Testis (tissue), 3 donors: ENCODE measurements around the gene ORC5. TPM values are rescaled to one million over a fixed set of nuclear protein-coding genes. Genes with fewer than 3 reads are reported as not detected.

Source experiments
- DNase-seq: peaks from one replicate; pipeline ENCODE4 v3.0.0-alpha.2; 2019
- H3K27ac ChIP-seq, 2 donors: fragments of 200-600 bp; sonication (generic); one replicate each; pipeline ENCODE4 v1.5.1; 2019
- H3K27me3 ChIP-seq: fragments of 200-600 bp; sonication (generic); one replicate; pipeline ENCODE4 v1.5.1; 2019
- H3K36me3 ChIP-seq: fragments of 200-600 bp; sonication (generic); one replicate; pipeline ENCODE4 v1.5.1; 2017; ENCODE audit warnings: low read depth; ENCODE audit errors: missing control alignments
- H3K4me1 ChIP-seq: fragments of 200-600 bp; sonication (generic); one replicate; pipeline ENCODE4 v1.5.1; 2019
- H3K4me3 ChIP-seq, 2 donors: fragments of 200-600 bp; sonication (generic); one replicate each; pipeline ENCODE4 v1.5.1; 2017 to 2019
- H3K9me3 ChIP-seq: fragments of 200-600 bp; sonication (generic); one replicate; pipeline ENCODE4 v1.5.1; 2017
- POLR2A ChIP-seq: fragments of 450-650 bp; IDR thresholded peaks from one replicate; pipeline ENCODE4 v1.6.1; 2017; ENCODE audit warnings: antibody characterized with exemption, mild to moderate bottlenecking, moderate library complexity
- WGBS, 2 donors: methylation state at CpG; one replicate each; pipeline ENCODE4 v1.1.5; 2018; 5-methylcytosine and 5-hydroxymethylcytosine counted together
- intact Hi-C: fragments of 100-400 bp; cut with DNase I; formaldehyde crosslinking; loops from one replicate; pipeline ENCODE4 v1.15.1; 2023; ENCODE audit warnings: low total_unique reads
- polyA plus RNA-seq: library from polyadenylated mRNA; stranded (reverse); fragments of 350-450 nt; fragmentation: Illumina TruSeq; extraction: RNeasy Lipid Tissue Mini Kit (QIAGEN cat#74804); gene quantifications from one replicate; pipeline ENCODE4 v1.2.3, GENCODE V29; 2014; ENCODE audit warnings: low read depth, low replicate concordance; ENCODE audit not compliant: insufficient read depth
- total RNA-seq, 2 donors: library from RNA; depleted of rRNA; stranded (reverse); fragments of >200 nt; gene quantifications; one replicate each; pipeline ENCODE4 v1.2.3, GENCODE V29; 2016
- TF ChIP-seq, protein P1 (sequence below), 3 experiments: fragments of 450-650 bp in 2 of 3; fragments of 200-600 bp in 1 of 3; sonication (generic) in 1 of 3; IDR thresholded peaks; one replicate each; pipeline ENCODE4 v1.5.1; 2016 to 2019; ENCODE audit warnings: antibody characterized with exemption in 3 of 3, mild to moderate bottlenecking in 2 of 3, moderate library complexity in 1 of 3

The ORC5 gene
- total and polyA plus RNA-seq, 3 donors from 2014 or later: 36.5 to 107 (median 36.9) TPM

GRCh38 chr7:104152468-104152867 is 55.3 kb downstream of the ORC5 start:
- no peaks in the 10 kb centered on the region for H3K9me3 ChIP-seq
- H3K36me3 ChIP-seq: no peaks in the 10 kb centered on the region
- DNase-seq: no peak
- no peak overlapping the region for H3K27ac ChIP-seq
- no peaks in the 10 kb centered on the region for H3K27me3 ChIP-seq
- TF ChIP-seq, protein P1, sequence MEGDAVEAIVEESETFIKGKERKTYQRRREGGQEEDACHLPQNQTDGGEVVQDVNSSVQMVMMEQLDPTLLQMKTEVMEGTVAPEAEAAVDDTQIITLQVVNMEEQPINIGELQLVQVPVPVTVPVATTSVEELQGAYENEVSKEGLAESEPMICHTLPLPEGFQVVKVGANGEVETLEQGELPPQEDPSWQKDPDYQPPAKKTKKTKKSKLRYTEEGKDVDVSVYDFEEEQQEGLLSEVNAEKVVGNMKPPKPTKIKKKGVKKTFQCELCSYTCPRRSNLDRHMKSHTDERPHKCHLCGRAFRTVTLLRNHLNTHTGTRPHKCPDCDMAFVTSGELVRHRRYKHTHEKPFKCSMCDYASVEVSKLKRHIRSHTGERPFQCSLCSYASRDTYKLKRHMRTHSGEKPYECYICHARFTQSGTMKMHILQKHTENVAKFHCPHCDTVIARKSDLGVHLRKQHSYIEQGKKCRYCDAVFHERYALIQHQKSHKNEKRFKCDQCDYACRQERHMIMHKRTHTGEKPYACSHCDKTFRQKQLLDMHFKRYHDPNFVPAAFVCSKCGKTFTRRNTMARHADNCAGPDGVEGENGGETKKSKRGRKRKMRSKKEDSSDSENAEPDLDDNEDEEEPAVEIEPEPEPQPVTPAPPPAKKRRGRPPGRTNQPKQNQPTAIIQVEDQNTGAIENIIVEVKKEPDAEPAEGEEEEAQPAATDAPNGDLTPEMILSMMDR (IDR thresholded peaks at IDR 0.05): no peak
- TF ChIP-seq POLR2A: no peak
- intact Hi-C loops: no loop called here
- 84 to 89% methylated on average over 1 of the region's 1 CpG for WGBS, 2 donors
- no peak overlapping the region for H3K4me3 ChIP-seq
- no peaks in the 10 kb centered on the region for H3K4me1 ChIP-seq

DNA sequence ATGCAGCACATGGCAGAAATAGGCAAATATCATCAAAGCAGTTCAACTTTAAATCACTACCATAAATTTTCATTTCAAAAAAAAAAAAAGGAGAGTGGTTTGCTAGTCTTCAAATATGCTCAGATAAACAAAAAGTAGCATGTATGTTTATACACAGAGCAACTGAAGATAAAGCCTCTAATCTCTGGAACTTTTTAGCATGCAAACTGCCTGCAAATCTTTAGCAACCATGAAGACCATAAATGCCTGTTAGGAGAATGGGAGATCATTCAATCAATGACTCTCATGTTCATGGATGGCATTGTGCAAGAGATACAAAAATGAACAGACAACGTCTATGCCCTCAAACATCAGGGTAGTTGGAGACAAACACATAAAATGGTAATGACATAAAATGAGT is 57.3 kb downstream of the ORC5 start:
- Histone ChIP-seq H3K36me3 (no peaks in the 10 kb centered on the region), H3K27ac (no peak overlapping the region), H3K4me3 (no peak overlapping the region), H3K27me3 (no peaks in the 10 kb centered on the region), H3K4me1 (no peaks in the 10 kb centered on the region), H3K9me3 (no peaks in the 10 kb centered on the region)
- intact Hi-C loops: no loop called here
- DNase-seq: no peak
- WGBS, 2 donors: 74 to 93% methylated on average over 1 of the region's 1 CpG
- no peak for TF ChIP-seq POLR2A
- TF ChIP-seq, protein P1 (IDR thresholded peaks at IDR 0.05): no peak

DNA sequence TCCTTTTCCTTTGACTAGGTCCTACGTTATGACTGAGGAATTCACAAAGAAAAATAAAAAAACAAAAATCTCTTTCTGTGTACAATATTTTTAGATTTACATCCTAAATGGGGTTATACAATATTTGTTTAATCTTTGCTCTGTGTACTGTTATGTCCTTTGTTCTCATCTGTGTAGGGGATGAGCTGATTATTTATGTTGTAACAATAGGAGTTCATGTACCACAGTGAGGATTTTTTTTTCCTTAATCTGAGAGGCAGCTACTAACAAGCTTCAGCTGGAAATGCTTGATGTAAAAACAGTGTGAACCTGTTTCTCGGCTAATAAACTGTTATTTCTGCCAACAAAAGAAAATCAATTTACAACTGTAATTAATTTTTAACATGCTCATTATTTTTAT is 58.0 kb downstream of the ORC5 start:
- no peaks in the 10 kb centered on the region for H3K36me3 ChIP-seq
- H3K4me1 ChIP-seq: no peaks in the 10 kb centered on the region
- 81 to 83% methylated on average over 2 of the region's 2 CpGs for WGBS, 2 donors
- no peak overlapping the region for H3K4me3 ChIP-seq
- no peak for DNase-seq
- no peaks in the 10 kb centered on the region for H3K27me3 ChIP-seq
- intact Hi-C loops: no loop called here
- no peak overlapping the region for H3K27ac ChIP-seq
- no peaks in the 10 kb centered on the region for H3K9me3 ChIP-seq
- TF ChIP-seq, protein P1 (IDR thresholded peaks at IDR 0.05): no peak
- no peak for TF ChIP-seq POLR2A

DNA sequence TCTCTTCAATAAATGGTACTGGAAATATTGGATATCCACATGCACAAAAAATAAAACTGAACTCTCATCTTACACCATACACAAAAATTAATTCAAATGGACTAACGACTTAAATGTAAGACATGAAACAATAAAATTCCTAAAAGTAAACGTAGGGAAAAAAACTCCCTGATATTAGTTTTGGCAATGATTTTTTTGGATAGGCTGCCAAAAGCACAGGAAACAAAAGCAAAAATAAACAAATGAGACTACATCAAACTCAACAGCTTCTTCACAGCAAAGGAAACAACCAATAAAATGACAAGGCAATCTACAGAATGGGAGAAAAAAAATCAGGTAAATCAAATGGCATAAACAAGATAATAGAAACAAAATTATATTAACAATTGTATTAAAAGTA is 65.7 kb downstream of the ORC5 start:
- no peak for TF ChIP-seq POLR2A
- TF ChIP-seq, protein P1 (IDR thresholded peaks at IDR 0.05): no peak
- WGBS, 2 donors: 68 to 71% methylated on average over 2 of the region's 2 CpGs

GRCh38 chr7:104137971-104138370 is 69.8 kb downstream of the ORC5 start:
- TF ChIP-seq, protein P1 (IDR thresholded peaks at IDR 0.05): no peak
- TF ChIP-seq POLR2A: no peak
- Histone ChIP-seq H3K4me3 (no peak overlapping the region), H3K27me3 (no peaks in the 10 kb centered on the region), H3K27ac (no peak overlapping the region), H3K4me1 (no peaks in the 10 kb centered on the region), H3K9me3 (no peaks in the 10 kb centered on the region), H3K36me3 (no peaks in the 10 kb centered on the region)
- WGBS, 2 donors: 94 to 98% methylated on average over 7 of the region's 7 CpGs
- no peak for DNase-seq
- intact Hi-C loops: no loop called here

More for the DNA sequence above, 65.7 kb downstream of the ORC5 start:
- H3K4me1 ChIP-seq: no peaks in the 10 kb centered on the region
- no peaks in the 10 kb centered on the region for H3K27me3 ChIP-seq
- H3K4me3 ChIP-seq: no peak overlapping the region
- DNase-seq: no peak
- no peaks in the 10 kb centered on the region for H3K36me3 ChIP-seq
- H3K27ac ChIP-seq: no peak overlapping the region
- intact Hi-C loops: no loop called here
- H3K9me3 ChIP-seq: no peaks in the 10 kb centered on the region
